ENCODE data around the gene GYG1. TPM values are rescaled to one million over a fixed set of nuclear protein-coding genes. Genes with fewer than 3 reads are reported as not detected.
"Not testable (repeated sequence)": the region's sequence is repeated elsewhere in the genome, so short reads cannot be mapped to it uniquely, and the experiment has no call there.

Gene GYG1
- polyA plus RNA-seq, 2 of the 4 experiments (the other 2 are of a cell fraction): 39.6 to 59.8 TPM

- ChIA-PET CTCF (no interaction called here), POLR2A (no interaction called here)
- FAIRE-seq (no peak), ATAC-seq (no peak), DNase-seq (ENCODE audit: low read depth in 1 of 2, low spot score in 1 of 2) (no peak)
- TF ChIP-seq NR3C1 (IDR thresholded peaks at IDR 0.05) (no peak), ZSCAN20 (CRISPR knock-in tag; IDR thresholded peaks at IDR 0.05) (no peak), ESRRA (IDR thresholded peaks at IDR 0.05; ENCODE audit: borderline replicate concordance, low read length) (no peak), RCOR1 (IDR thresholded peaks at IDR 0.05; ENCODE audit: low read depth, low read length) (no peak), HMGXB4 (CRISPR knock-in tag; IDR thresholded peaks at IDR 0.05; ENCODE audit: borderline replicate concordance) (no peak), ZFP36 (IDR thresholded peaks at IDR 0.05; ENCODE audit: borderline replicate concordance, partially characterized antibody) (no peak), HOXB5 (CRISPR knock-in tag; IDR thresholded peaks at IDR 0.05) (no peak), CBX2 (IDR thresholded peaks at IDR 0.05; ENCODE audit: borderline replicate concordance, low read depth) (no peak), JUN (IDR thresholded peaks at IDR 0.05) (no peak), MAFK (IDR thresholded peaks at IDR 0.05; ENCODE audit: partially characterized antibody) (no peak), NPAS2 (CRISPR knock-in tag; IDR thresholded peaks at IDR 0.05; ENCODE audit: borderline replicate concordance) (no peak)
- no peaks in the 10 kb centered on the region for H3K4me1 ChIP-seq
- no peak overlapping the region for H3K4me3 ChIP-seq
- H3K27ac ChIP-seq: no peak overlapping the region
- H3K4me2 ChIP-seq: no peak overlapping the region
- no peaks in the 10 kb centered on the region; the same call in 2 of the 3 replicates for H3K9me3 ChIP-seq
- 65% methylated on average over 6 of the region's 6 CpGs for WGBS (ENCODE audit: missing lambda C conversion rate)
These were observed 15.6 kb upstream of the GYG1 start for GRCh38 chr3:148975696-148976095.

GRCh38 chr3:148981273-148981672, 10.1 kb upstream of the GYG1 start:
- ATAC-seq (no peak), FAIRE-seq (no peak), DNase-seq (ENCODE audit: low read depth in 1 of 2, low spot score in 1 of 2) (no peak)
- POLR2A ChIA-PET: no interaction called here
- CTCF ChIA-PET: interaction anchor here (1.5 to 2.4 kb wide), 3 partner anchors 17 to 35 kb away, joined by 3 to 7 read pairs (median 4); no protein-coding TSS in a partner anchor
- H3K27ac ChIP-seq: no peak overlapping the region
- H3K9me3 ChIP-seq: peaks cover 6% of the 10 kb centered on the region; the same call in 1 of the 3 replicates
- H3K4me1 ChIP-seq: no peaks in the 10 kb centered on the region
- H3K4me2 ChIP-seq: no peak overlapping the region
- H3K4me3 ChIP-seq: no peak overlapping the region
- TF ChIP-seq HMGXB4 (CRISPR knock-in tag; IDR thresholded peaks at IDR 0.05; ENCODE audit: borderline replicate concordance) (no peak), CBX8 (IDR thresholded peaks at IDR 0.05) (no peak)
- WGBS (ENCODE audit: missing lambda C conversion rate): 55% methylated on average over 1 of the region's 1 CpG

- H3K4me1 ChIP-seq; H3K4me2 ChIP-seq; H3K27ac ChIP-seq; POLR2A ChIA-PET; FAIRE-seq; H3K4me3 ChIP-seq; ATAC-seq; DNase-seq (ENCODE audit: low read depth in 1 of 2, low spot score in 1 of 2); H3K9me3 ChIP-seq; CTCF ChIA-PET: not testable (repeated sequence)
- 90% methylated on average over 29 of the region's 29 CpGs for whole genome bisulfite sequencing (ENCODE audit: missing lambda C conversion rate)
These were observed 3.8 kb upstream of the GYG1 start for GRCh38 chr3:148987551-148987950.

- CTCF ChIA-PET: interaction anchor here (0.7 to 1.9 kb wide), 6 partner anchors 10 to 610 kb away, joined by 3 to 5 read pairs (median 3); no protein-coding TSS in a partner anchor
- H3K9me3 ChIP-seq: no peaks in the 10 kb centered on the region
- DNase-seq (ENCODE audit: low read depth in 1 of 2, low spot score in 1 of 2): no peak
These were observed 1.1 kb upstream of the GYG1 start for GRCh38 chr3:148990236-148990635.

More at GRCh38 chr3:148990236-148990635, 1.1 kb upstream of the GYG1 start:
- H3K4me3 ChIP-seq: no peak overlapping the region
- POLR2A ChIA-PET: no interaction called here
- peaks cover 7% of the 10 kb centered on the region for H3K4me1 ChIP-seq
- WGBS (ENCODE audit: missing lambda C conversion rate): 86% methylated on average over 4 of the region's 4 CpGs
- no peak for TF ChIP-seq HDAC2 (IDR thresholded peaks at IDR 0.05)
- TF ChIP-seq ELK1 (IDR thresholded peaks at IDR 0.05; ENCODE audit: low read depth, low read length): no peak
- TF ChIP-seq BHLHE40 (IDR thresholded peaks at IDR 0.05; ENCODE audit: low read depth, low read length): no peak
- no peak for TF ChIP-seq KDM1A (IDR thresholded peaks at IDR 0.05; ENCODE audit: low read depth)
- TF ChIP-seq HOXB5 (CRISPR knock-in tag; IDR thresholded peaks at IDR 0.05): no peak
- TF ChIP-seq RARB (CRISPR knock-in tag; IDR thresholded peaks at IDR 0.05): no peak
- no peak for TF ChIP-seq JUN (IDR thresholded peaks at IDR 0.05)
- no peak for TF ChIP-seq ATOH8 (CRISPR knock-in tag; IDR thresholded peaks at IDR 0.05; ENCODE audit: low read depth)
- TF ChIP-seq MAX (IDR thresholded peaks at IDR 0.05): no peak
- no peak for TF ChIP-seq CHD2 (IDR thresholded peaks at IDR 0.05; ENCODE audit: low read length, partially characterized antibody)
- TF ChIP-seq USF2 (IDR thresholded peaks at IDR 0.05): no peak
- no peak for TF ChIP-seq PHF8 (IDR thresholded peaks at IDR 0.05; ENCODE audit: borderline replicate concordance, low read depth)
- ATAC-seq (no peak), FAIRE-seq (no peak)
- H3K4me2 ChIP-seq: no peak overlapping the region; the same call in 2 of the 3 replicates
- no peak overlapping the region for H3K27ac ChIP-seq
